BLaER1 (cell line): ENCODE data around the gene P2RY14.

Experiments used
- H3K27ac ChIP-seq: shearing (Covaris generic); formaldehyde crosslinking; 2 replicates; pipeline ENCODE4 v1.8.1; 2022
- H3K27me3 ChIP-seq: shearing (Covaris generic); formaldehyde crosslinking; 2 replicates; pipeline ENCODE4 v1.8.1; 2022
- H3K36me3 ChIP-seq: shearing (Covaris generic); formaldehyde crosslinking; 2 replicates; pipeline ENCODE4 v1.8.1; 2022
- H3K4me1 ChIP-seq: shearing (Covaris generic); formaldehyde crosslinking; 2 replicates; pipeline ENCODE4 v1.8.1; 2022
- H3K4me2 ChIP-seq: shearing (Covaris generic); formaldehyde crosslinking; 2 replicates; pipeline ENCODE4 v1.8.1; 2022
- H3K4me3 ChIP-seq: shearing (Covaris generic); formaldehyde crosslinking; 2 replicates; pipeline ENCODE4 v1.8.1; 2022
- H3K9ac ChIP-seq: shearing (Covaris generic); formaldehyde crosslinking; 2 replicates; pipeline ENCODE4 v1.8.1; 2022
- H3K9me3 ChIP-seq: shearing (Covaris generic); formaldehyde crosslinking; 2 replicates; pipeline ENCODE4 v1.8.1; 2022
- H4K20me1 ChIP-seq: shearing (Covaris generic); formaldehyde crosslinking; 2 replicates; pipeline ENCODE4 v1.8.1; 2022
- Cebpa-rat ChIP-seq: shearing (Covaris generic); IDR thresholded peaks from 2 replicates; pipeline ENCODE4 v1.8.1; 2022

Gene P2RY14

DNA sequence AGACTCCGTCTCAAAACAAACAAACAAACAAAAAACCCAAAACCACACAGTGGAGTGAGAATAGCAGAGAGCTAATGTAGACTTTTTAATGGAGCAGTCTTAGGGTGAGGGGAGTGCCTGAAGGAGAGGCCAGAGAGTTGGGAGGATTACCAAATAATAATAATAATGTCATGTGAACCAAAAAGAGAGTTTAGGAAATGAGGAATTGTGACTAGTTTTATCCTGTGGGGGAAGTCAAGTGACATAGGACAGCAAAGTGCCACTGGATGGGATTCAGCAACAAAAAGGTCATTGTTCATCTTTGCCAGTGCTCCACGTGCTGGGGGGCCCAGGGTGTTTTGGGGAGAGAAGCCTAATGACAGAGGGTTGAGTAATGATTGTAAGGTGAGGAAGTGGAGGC is 25.4 kb upstream of the P2RY14 start:
- Histone ChIP-seq H4K20me1 (no peaks in the 10 kb centered on the region), H3K9ac (no peak overlapping the region), H3K9me3 (no peaks in the 10 kb centered on the region), H3K27ac (no peak overlapping the region), H3K4me2 (no peak overlapping the region), H3K36me3 (no peaks in the 10 kb centered on the region), H3K4me1 (no peaks in the 10 kb centered on the region), H3K4me3 (no peak overlapping the region), H3K27me3 (no peaks in the 10 kb centered on the region)
- TF ChIP-seq Cebpa-rat, result no peak

DNA sequence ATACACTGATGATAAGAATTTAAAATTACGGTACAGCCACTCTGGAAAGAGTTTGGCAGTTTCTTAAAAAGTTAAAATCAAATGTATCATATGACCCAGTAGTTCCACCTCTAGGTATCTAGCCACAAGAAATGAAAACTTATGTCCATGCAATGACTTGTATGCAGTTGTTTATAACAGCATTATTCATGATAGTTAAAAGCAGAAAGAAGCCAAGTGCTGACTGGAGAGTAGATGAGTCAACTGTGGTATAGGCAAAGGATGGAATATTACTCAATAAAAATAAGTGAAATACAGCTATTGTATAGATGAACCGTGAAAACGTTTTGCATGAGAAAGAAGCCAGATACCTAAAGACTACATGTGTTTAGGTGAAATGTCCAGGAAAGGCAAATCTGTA is 23.4 kb upstream of the P2RY14 start:
- H3K9me3 ChIP-seq, result no peaks in the 10 kb centered on the region
- no peak overlapping the region for H3K27ac ChIP-seq
- no peak for TF ChIP-seq Cebpa-rat
- H4K20me1 ChIP-seq, result no peaks in the 10 kb centered on the region
- H3K4me3 ChIP-seq, result no peak overlapping the region
- no peak overlapping the region for H3K9ac ChIP-seq
- H3K27me3 ChIP-seq, result no peaks in the 10 kb centered on the region
- H3K4me1 ChIP-seq, result no peaks in the 10 kb centered on the region
- H3K36me3 ChIP-seq, result no peaks in the 10 kb centered on the region
- no peak overlapping the region for H3K4me2 ChIP-seq

DNA sequence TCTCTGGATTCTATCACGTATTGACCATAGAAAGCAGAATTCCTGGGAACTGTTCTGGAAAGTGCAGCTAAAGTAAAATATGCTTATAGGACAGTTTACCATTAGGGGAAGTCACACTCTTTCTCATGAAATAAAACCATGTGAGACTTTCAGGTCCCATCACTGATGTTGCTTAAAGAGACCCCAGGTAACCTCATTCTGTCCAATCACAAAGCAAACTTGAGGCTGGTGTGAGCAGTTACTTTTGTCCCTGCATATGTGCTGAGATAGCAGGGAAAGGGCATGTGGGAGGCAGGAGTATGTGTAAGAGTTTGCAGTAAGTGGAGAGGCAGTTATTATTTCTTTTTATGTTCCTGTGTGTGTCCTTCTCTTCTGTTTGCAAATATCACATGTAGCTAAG is 22.2 kb upstream of the P2RY14 start:
- no peak overlapping the region for H3K4me2 ChIP-seq
- no peak for TF ChIP-seq Cebpa-rat
- no peaks in the 10 kb centered on the region for H3K27me3 ChIP-seq
- no peak overlapping the region for H3K27ac ChIP-seq
- no peaks in the 10 kb centered on the region for H4K20me1 ChIP-seq
- H3K36me3 ChIP-seq, result no peaks in the 10 kb centered on the region
- no peak overlapping the region for H3K9ac ChIP-seq
- H3K4me3 ChIP-seq, result no peak overlapping the region
- no peaks in the 10 kb centered on the region for H3K4me1 ChIP-seq
- H3K9me3 ChIP-seq, result no peaks in the 10 kb centered on the region

DNA sequence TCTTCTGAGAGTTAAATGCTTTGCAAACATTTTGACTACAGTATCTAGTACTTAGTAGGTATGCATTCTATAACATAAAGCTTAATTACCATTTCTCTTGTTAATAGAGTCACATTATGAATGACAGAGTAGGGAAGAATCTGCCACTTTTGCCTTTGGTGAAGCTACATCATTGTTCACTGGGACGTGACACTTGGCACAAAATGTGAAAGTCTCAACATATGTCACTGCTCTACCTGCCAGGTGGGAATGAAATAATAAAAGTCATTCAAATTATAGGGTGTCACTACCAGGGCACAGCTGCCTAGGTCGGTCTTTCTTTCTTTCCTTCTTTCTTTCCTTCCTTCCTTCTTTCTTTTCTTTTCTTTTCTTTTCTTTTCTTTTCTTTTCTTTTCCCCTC is 20.7 kb upstream of the P2RY14 start:
- Histone ChIP-seq H4K20me1 (no peaks in the 10 kb centered on the region), H3K9me3 (no peaks in the 10 kb centered on the region), H3K36me3 (no peaks in the 10 kb centered on the region), H3K27me3 (no peaks in the 10 kb centered on the region), H3K4me2 (no peak overlapping the region), H3K4me1 (no peaks in the 10 kb centered on the region), H3K9ac (no peak overlapping the region), H3K27ac (no peak overlapping the region), H3K4me3 (no peak overlapping the region)
- TF ChIP-seq Cebpa-rat, result no peak

DNA sequence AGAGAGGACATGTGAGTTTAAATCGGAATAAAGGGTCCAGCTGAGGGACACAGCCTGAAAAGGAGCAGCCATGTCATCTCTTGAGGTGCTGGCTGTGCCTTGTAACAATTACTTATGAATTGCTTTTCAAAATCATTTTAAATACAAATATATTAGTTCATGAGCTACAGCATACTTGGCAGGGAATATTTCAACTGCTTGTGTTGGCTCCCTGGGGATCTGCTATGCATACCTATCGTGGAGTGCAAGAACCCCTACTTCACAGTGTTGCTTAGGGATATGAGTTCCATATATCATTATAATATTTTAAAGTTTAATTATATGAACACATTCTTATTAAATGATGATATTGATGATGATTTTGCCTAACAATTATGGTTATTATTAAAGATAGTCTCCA is 19.1 kb upstream of the P2RY14 start:
- H3K27me3 ChIP-seq, result no peaks in the 10 kb centered on the region
- TF ChIP-seq Cebpa-rat, result no peak
- H3K36me3 ChIP-seq, result no peaks in the 10 kb centered on the region

DNA sequence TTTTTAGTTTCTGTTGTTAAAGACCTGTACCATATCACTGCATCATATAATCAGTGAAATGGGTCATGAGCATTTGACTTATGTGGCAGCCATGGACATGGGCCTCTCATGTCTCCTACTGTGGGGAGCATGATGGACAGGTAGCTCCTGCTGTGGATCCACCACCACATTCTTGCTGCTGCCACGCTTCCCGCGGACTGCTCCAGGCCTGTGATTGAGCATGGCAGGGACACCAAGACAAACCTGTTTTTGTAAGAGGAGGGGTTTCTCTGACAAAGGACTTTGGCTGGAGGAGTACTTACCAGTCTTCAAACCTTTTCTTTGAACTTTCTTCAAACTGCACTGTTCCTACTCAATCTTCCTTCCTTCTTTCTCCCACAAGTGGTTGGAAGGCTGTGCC is 17.9 kb upstream of the P2RY14 start:
- Histone ChIP-seq H3K4me2 (no peak overlapping the region), H3K36me3 (no peaks in the 10 kb centered on the region), H3K4me3 (no peak overlapping the region), H3K9me3 (no peaks in the 10 kb centered on the region), H3K27me3 (no peaks in the 10 kb centered on the region), H3K4me1 (no peaks in the 10 kb centered on the region), H3K27ac (no peak overlapping the region), H4K20me1 (no peaks in the 10 kb centered on the region), H3K9ac (no peak overlapping the region)
- no peak for TF ChIP-seq Cebpa-rat

More for the DNA sequence above, 19.1 kb upstream of the P2RY14 start:
- H3K9me3 ChIP-seq, result no peaks in the 10 kb centered on the region
- H3K4me1 ChIP-seq, result no peaks in the 10 kb centered on the region
- no peak overlapping the region for H3K4me2 ChIP-seq
- no peak overlapping the region for H3K9ac ChIP-seq
- no peak overlapping the region for H3K27ac ChIP-seq
- H4K20me1 ChIP-seq, result no peaks in the 10 kb centered on the region
- H3K4me3 ChIP-seq, result no peak overlapping the region

DNA sequence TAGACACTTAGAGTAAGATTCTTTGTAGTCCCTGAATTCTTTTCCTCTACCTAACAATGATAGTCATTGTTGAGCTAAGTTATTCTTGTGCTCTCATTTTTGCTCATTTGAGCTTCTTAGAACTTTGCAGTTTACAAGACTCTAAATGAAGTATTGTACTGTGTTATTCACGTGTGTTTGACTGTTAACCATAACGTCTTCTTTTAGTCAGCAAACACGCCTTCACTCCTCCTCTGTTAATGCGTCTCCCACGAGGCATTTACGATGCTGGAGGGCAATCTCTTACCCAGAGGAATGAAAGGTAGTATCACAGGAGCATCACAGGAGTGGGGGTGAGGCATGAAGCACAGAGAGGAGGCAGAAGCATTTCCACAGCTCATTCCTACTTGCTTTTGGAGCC is 14.8 kb upstream of the P2RY14 start:
- Histone ChIP-seq H4K20me1 (no peaks in the 10 kb centered on the region), H3K27ac (no peak overlapping the region), H3K4me1 (no peaks in the 10 kb centered on the region), H3K36me3 (no peaks in the 10 kb centered on the region), H3K27me3 (no peaks in the 10 kb centered on the region), H3K4me2 (no peak overlapping the region), H3K4me3 (no peak overlapping the region), H3K9me3 (no peaks in the 10 kb centered on the region), H3K9ac (no peak overlapping the region)
- TF ChIP-seq Cebpa-rat, result no peak

DNA sequence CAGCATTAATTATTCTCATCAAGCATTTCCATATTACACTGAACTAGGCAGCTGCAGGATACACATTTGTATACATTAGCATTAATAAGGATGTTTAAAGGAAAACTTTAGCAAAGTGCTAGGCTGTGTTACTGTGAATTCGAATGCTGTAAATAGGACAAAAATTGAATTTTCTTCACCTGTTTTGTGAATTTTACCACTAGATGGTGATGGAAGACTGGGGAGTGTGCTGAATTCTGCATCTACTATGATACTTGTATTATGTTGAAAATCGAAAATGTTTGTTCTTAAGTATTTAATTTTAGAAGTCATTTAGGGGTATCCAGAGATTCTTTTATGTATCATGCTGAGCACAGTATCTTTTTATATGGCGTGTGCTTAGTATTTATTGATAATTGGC is 12.3 kb upstream of the P2RY14 start:
- no peaks in the 10 kb centered on the region for H3K9me3 ChIP-seq
- H3K4me2 ChIP-seq, result no peak overlapping the region
- no peak overlapping the region for H3K9ac ChIP-seq
- H3K36me3 ChIP-seq, result no peaks in the 10 kb centered on the region
- no peaks in the 10 kb centered on the region for H4K20me1 ChIP-seq
- no peak overlapping the region for H3K4me3 ChIP-seq
- no peaks in the 10 kb centered on the region for H3K27me3 ChIP-seq
- TF ChIP-seq Cebpa-rat, result no peak
- no peaks in the 10 kb centered on the region for H3K4me1 ChIP-seq
- no peak overlapping the region for H3K27ac ChIP-seq

DNA sequence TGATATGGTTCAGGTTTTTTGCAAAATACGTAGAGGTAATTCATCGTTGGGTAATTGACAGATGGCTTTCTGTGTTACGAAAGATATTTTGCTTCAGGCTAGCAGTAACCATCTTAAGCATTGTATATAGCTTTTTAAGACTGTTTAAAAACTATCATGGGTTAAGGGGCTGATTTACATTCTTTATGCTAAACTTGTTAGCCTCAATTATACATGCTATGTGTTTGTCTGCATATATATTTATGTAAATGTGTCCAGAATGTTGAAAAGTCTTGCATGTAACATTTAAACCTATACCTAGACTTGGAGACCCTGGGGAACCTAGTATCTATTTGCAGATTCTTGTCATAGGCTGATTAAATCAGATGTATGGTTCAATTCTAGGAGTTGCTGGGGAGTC is 11.1 kb upstream of the P2RY14 start:
- Histone ChIP-seq H3K36me3 (no peaks in the 10 kb centered on the region), H3K27ac (no peak overlapping the region), H3K9ac (no peak overlapping the region), H3K4me1 (peaks cover 3% of the 10 kb centered on the region), H3K4me3 (no peak overlapping the region), H3K27me3 (no peaks in the 10 kb centered on the region), H3K4me2 (no peak overlapping the region), H3K9me3 (no peaks in the 10 kb centered on the region), H4K20me1 (no peaks in the 10 kb centered on the region)
- no peak for TF ChIP-seq Cebpa-rat

DNA sequence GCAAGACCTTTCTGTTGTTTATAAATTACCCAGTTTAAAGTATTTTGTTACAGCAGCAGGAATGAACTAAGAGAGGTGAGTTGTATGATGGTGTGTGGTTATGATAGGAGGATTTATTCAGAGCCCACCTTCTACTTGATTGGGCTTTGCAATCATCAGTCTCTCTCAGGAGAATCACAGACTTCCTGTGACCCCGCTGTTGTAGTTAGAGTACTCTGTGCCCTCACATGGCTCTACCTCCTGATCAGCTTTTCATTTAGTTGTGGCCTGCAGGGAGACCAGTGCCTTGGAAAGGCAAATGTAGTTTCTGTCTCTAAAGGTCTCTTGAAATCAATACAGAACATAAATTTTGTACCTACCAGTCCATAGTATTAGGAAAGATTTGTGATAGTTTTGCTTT is 7.6 kb upstream of the P2RY14 start:
- no peaks in the 10 kb centered on the region for H3K9me3 ChIP-seq
- H3K27ac ChIP-seq, result no peak overlapping the region
- H3K4me2 ChIP-seq, result no peak overlapping the region
- H3K36me3 ChIP-seq, result no peaks in the 10 kb centered on the region
- no peak overlapping the region for H3K4me3 ChIP-seq
- no peaks in the 10 kb centered on the region for H4K20me1 ChIP-seq
- TF ChIP-seq Cebpa-rat, result no peak
- H3K27me3 ChIP-seq, result no peaks in the 10 kb centered on the region
- H3K9ac ChIP-seq, result no peak overlapping the region
- H3K4me1 ChIP-seq, result peaks cover 23% of the 10 kb centered on the region

DNA sequence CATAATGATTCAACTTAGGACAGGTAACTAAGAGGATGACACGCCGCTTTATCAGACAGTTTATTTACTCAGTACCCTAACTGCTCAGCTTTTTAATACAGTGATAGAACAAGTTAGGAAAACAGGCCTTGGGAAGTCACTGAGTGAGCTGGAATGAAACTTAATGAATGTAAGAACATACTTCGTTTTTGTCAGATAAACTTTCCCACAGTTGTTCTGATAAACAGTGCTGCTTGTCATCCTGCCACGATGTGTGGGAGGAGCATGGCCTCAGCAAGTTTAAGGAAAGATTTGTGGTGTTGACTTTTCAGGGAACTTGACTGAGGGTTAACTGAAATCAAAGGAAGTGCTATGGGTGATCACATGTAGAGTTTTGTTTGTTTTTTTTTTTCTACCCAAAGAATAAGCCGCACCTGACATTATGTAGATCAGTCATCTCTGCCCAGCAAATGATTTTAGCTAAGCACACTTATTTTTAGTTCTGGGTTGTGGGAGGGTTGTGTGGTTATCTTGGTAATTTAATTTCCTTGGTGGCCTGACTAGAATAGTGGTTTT is 5.6 kb upstream of the P2RY14 start:
- H4K20me1 ChIP-seq, result no peaks in the 10 kb centered on the region
- no peak for TF ChIP-seq Cebpa-rat
- H3K9ac ChIP-seq, result no peak overlapping the region
- no peaks in the 10 kb centered on the region for H3K9me3 ChIP-seq
- H3K27me3 ChIP-seq, result no peaks in the 10 kb centered on the region
- peak overlapping the region; percentile 51 for H3K4me2 ChIP-seq
- H3K36me3 ChIP-seq, result no peaks in the 10 kb centered on the region
- H3K4me1 ChIP-seq, result peaks cover 32% of the 10 kb centered on the region
- H3K4me3 ChIP-seq, result no peak overlapping the region
- no peak overlapping the region for H3K27ac ChIP-seq
